H1 (cell line): Measurements from ENCODE around the gene ADPGK. TPM values are rescaled to one million over a fixed set of nuclear protein-coding genes. Genes with fewer than 3 reads are reported as not detected.

Source experiments
- CTCF ChIA-PET: fragments of 300-600 bp; sonication (Branson Sonifier 250); formaldehyde crosslinking; loops from one replicate; lab custom pipeline; 2021; ENCODE audit not compliant: partially characterized antibody; lab: Charles Lee
- POLR2A ChIA-PET: fragments of 300-600 bp; sonication (Branson Sonifier 250); formaldehyde crosslinking; loops from one replicate; lab custom pipeline; 2021; ENCODE audit warnings: inconsistent platforms; ENCODE audit not compliant: partially characterized antibody; lab: Charles Lee
- DNase-seq, 2 experiments: peaks; one replicate each; pipeline versions ENCODE4 v3.0.0 to v3.0.0-alpha.2; 2010 to 2022; ENCODE audit warnings: low spot score in 2 of 2, low read depth in 1 of 2, mixed read lengths in 1 of 2
- FAIRE-seq: peaks from 2 replicates; lab custom pipeline; 2011; peaks lifted over from hg19 to GRCh38; lab: Jason Lieb, UNC
- H2AFZ ChIP-seq: 2 replicates; pipeline ENCODE4 v1.8.1; 2012; ENCODE audit warnings: low read length, inconsistent platforms
- H2AK5ac ChIP-seq: 2 replicates; pipeline ENCODE4 v1.6.1; 2013; ENCODE audit warnings: low read depth, low read length
- H2BK120ac ChIP-seq: replicated peaks from 2 replicates; pipeline ENCODE3; 2013; ENCODE audit warnings: low read depth, low read length, inconsistent platforms
- H2BK12ac ChIP-seq: 2 replicates; pipeline ENCODE4 v1.6.1; 2013; ENCODE audit warnings: low read depth, low read length
- H2BK15ac ChIP-seq: 2 replicates; pipeline ENCODE4 v1.6.1; 2013; ENCODE audit warnings: low read length
- H2BK20ac ChIP-seq: 2 replicates; pipeline ENCODE4 v1.6.1; 2013; ENCODE audit warnings: low read length
- H2BK5ac ChIP-seq: 2 replicates; pipeline ENCODE4 v1.6.1; 2013; ENCODE audit warnings: low read depth, low read length
- H3K14ac ChIP-seq: 2 replicates; pipeline ENCODE4 v1.6.1; 2013; ENCODE audit warnings: inconsistent platforms; ENCODE audit not compliant: insufficient read length
- H3K18ac ChIP-seq: 2 replicates; pipeline ENCODE4 v1.6.1; 2013; ENCODE audit warnings: low read length; ENCODE audit errors: extremely low read depth
- H3K23ac ChIP-seq: 2 replicates; pipeline ENCODE4 v1.6.1; 2013; ENCODE audit warnings: inconsistent platforms; ENCODE audit not compliant: insufficient read length
- H3K23me2 ChIP-seq: 2 replicates; pipeline ENCODE4 v1.6.1; 2013; ENCODE audit warnings: low read depth, low read length
- H3K27ac ChIP-seq: 2 replicates; pipeline ENCODE4 v1.6.1; 2011; ENCODE audit warnings: low read depth, low read length, inconsistent platforms
- H3K27me3 ChIP-seq, 4 experiments: replicated peaks in 1 of 4; 1 replicate in 1 of 4; 2 replicates in 3 of 4; pipeline versions ENCODE4 v1.6.1 to v1.8.1; 2011 to 2013; ENCODE audit warnings: low read length in 3 of 4, mild to moderate bottlenecking in 3 of 4, inconsistent platforms in 2 of 4, mixed read lengths in 2 of 4, moderate library complexity in 1 of 4; ENCODE audit not compliant: control insufficient read depth in 3 of 4, insufficient read depth in 3 of 4; ENCODE audit errors: extremely low read depth in 1 of 4
- H3K36me3 ChIP-seq, 4 experiments: 2 replicates each; pipeline versions ENCODE4 v1.6.1 to v1.8.1; 2011 to 2013; ENCODE audit warnings: mild to moderate bottlenecking in 4 of 4, low read length in 3 of 4, moderate library complexity in 2 of 4, control low read depth in 1 of 4, inconsistent platforms in 1 of 4; ENCODE audit not compliant: insufficient read depth in 4 of 4, control insufficient read depth in 2 of 4
- H3K4ac ChIP-seq: replicated peaks from 2 replicates; pipeline ENCODE3; 2013; ENCODE audit warnings: low read length, low read depth, mixed read lengths, inconsistent platforms; ENCODE audit not compliant: insufficient read length
- H3K4me1 ChIP-seq, 4 experiments: replicated peaks in 1 of 4; 1 replicate in 1 of 4; 2 replicates in 3 of 4; pipeline versions ENCODE4 v1.6.1 to v1.8.1; 2011 to 2013; ENCODE audit warnings: low read length in 3 of 4, inconsistent platforms in 2 of 4, mixed read lengths in 1 of 4; ENCODE audit not compliant: insufficient read depth in 4 of 4, control insufficient read depth in 3 of 4
- H3K4me2 ChIP-seq, 2 experiments: 2 replicates each; pipeline versions ENCODE4 v1.6.1 to v1.8.1; 2011 to 2013; ENCODE audit warnings: low read depth in 2 of 2, low read length in 2 of 2, control low read depth in 1 of 2, inconsistent platforms in 1 of 2, mild to moderate bottlenecking in 1 of 2; ENCODE audit not compliant: insufficient read depth in 1 of 2
- H3K4me3 ChIP-seq, 4 experiments: fragments of 200-600, 300-600 bp in 1 of 4; sonication (generic), shearing (Covaris generic), sonication (Bioruptor Twin) in 1 of 4; 2 replicates each; pipeline versions ENCODE4 v1.5.1 to v1.8.1; 2011 to 2016; ENCODE audit warnings: low read length in 4 of 4, low read depth in 3 of 4, control low read depth in 2 of 4, inconsistent platforms in 2 of 4, mild to moderate bottlenecking in 2 of 4, mixed read lengths in 1 of 4, moderate library complexity in 1 of 4; ENCODE audit not compliant: insufficient read depth in 2 of 4; ENCODE audit errors: extremely low read depth in 1 of 4
- H3K56ac ChIP-seq: replicated peaks from 2 replicates; pipeline ENCODE3; 2013; ENCODE audit warnings: low read depth, mild to moderate bottlenecking, mixed read lengths, low read length, inconsistent platforms; ENCODE audit not compliant: insufficient read length
- H3K79me1 ChIP-seq: 2 replicates; pipeline ENCODE4 v1.6.1; 2013; ENCODE audit warnings: low read depth, low read length, control low read depth
- H3K79me2 ChIP-seq, 2 experiments: 2 replicates each; pipeline versions ENCODE4 v1.6.1 to v1.8.1; 2012 to 2013; ENCODE audit warnings: low read length in 2 of 2, mild to moderate bottlenecking in 2 of 2, inconsistent platforms in 1 of 2; ENCODE audit not compliant: insufficient read depth in 2 of 2, control insufficient read depth in 1 of 2
- H3K9ac ChIP-seq, 4 experiments: replicated peaks in 1 of 4; 1 replicate in 1 of 4; 2 replicates in 3 of 4; pipeline versions ENCODE4 v1.6.1 to v1.8.1; 2011 to 2013; ENCODE audit warnings: low read depth in 3 of 4, low read length in 3 of 4, control low read depth in 2 of 4, mild to moderate bottlenecking in 2 of 4, moderate library complexity in 2 of 4, inconsistent platforms in 1 of 4; ENCODE audit errors: extremely low read depth in 1 of 4
- H3K9me3 ChIP-seq, 2 experiments: 2 replicates each; pipeline versions ENCODE4 v1.6.1 to v1.8.1; 2012 to 2013; ENCODE audit warnings: mild to moderate bottlenecking in 2 of 2, moderate library complexity in 2 of 2, control low read depth in 1 of 2, inconsistent platforms in 1 of 2, low read depth in 1 of 2, low read length in 1 of 2, mixed read lengths in 1 of 2; ENCODE audit not compliant: insufficient read depth in 2 of 2
- H4K20me1 ChIP-seq, 2 experiments: replicated peaks in 1 of 2; 2 replicates each; pipeline versions ENCODE3 to v1.8.1; 2011 to 2013; ENCODE audit warnings: inconsistent platforms in 2 of 2, low read length in 2 of 2, mild to moderate bottlenecking in 1 of 2; ENCODE audit not compliant: insufficient read depth in 2 of 2, control insufficient read depth in 1 of 2
- H4K5ac ChIP-seq: 2 replicates; pipeline ENCODE4 v1.6.1; 2013; ENCODE audit warnings: low read length, low read depth, mixed read lengths, inconsistent platforms; ENCODE audit not compliant: insufficient read length
- H4K8ac ChIP-seq: 2 replicates; pipeline ENCODE4 v1.8.0; 2013; ENCODE audit warnings: mild to moderate bottlenecking, moderate library complexity, low read length, inconsistent platforms; ENCODE audit not compliant: insufficient read depth; ENCODE audit errors: extremely low read depth
- H4K91ac ChIP-seq: replicated peaks from 2 replicates; pipeline ENCODE3; 2013; ENCODE audit warnings: low read length, mixed read lengths, inconsistent platforms; ENCODE audit not compliant: insufficient read length
- CBX8 ChIP-seq: fragments of 300-800, 300-1000 bp; sonication (generic); IDR thresholded peaks from 2 replicates; pipeline ENCODE4 v1.7.1; 2016; ENCODE audit warnings: low read depth, low read length, borderline replicate concordance
- CREB1 ChIP-seq: IDR thresholded peaks from 2 replicates; pipeline ENCODE4 v1.6.1; 2012; ENCODE audit warnings: inconsistent platforms
- CTBP2 ChIP-seq: IDR thresholded peaks from 2 replicates; pipeline ENCODE4 v1.7.0; 2011; ENCODE audit warnings: borderline replicate concordance, mild to moderate bottlenecking, moderate library complexity, mixed read lengths, low read length; ENCODE audit not compliant: insufficient read depth, insufficient read length
- HDAC6 ChIP-seq: IDR thresholded peaks from one replicate; pipeline ENCODE4 v1.7.1; 2012; ENCODE audit warnings: low read depth, mild to moderate bottlenecking, inconsistent platforms, low read length, moderate library complexity
- RBBP5 ChIP-seq: IDR thresholded peaks from 2 replicates; pipeline ENCODE4 v1.7.1; 2012; ENCODE audit warnings: low read depth, mild to moderate bottlenecking, inconsistent platforms, low read length, moderate library complexity, borderline replicate concordance
- SIRT6 ChIP-seq: IDR thresholded peaks from one replicate; pipeline ENCODE4 v1.7.1; 2012; ENCODE audit warnings: low read length, inconsistent platforms
- SIX5 ChIP-seq: IDR thresholded peaks from 2 replicates; pipeline ENCODE4 v1.6.1; 2011; ENCODE audit warnings: mild to moderate bottlenecking, low read depth, low read length
- TAF7 ChIP-seq: optimal IDR thresholded peaks from 2 replicates; pipeline ENCODE3; 2011; ENCODE audit warnings: low read depth, mild to moderate bottlenecking, inconsistent platforms, low read length, moderate library complexity, borderline replicate concordance
- WGBS, 2 experiments: shearing (Covaris generic) in 1 of 2; methylation state at CpG; one replicate each; pipeline versions ENCODE4 v1.1.6 to v1.1.7; 2013 to 2015; ENCODE audit warnings: low lambda C conversion rate in 2 of 2, mixed read lengths in 2 of 2, inconsistent platforms in 1 of 2, low coverage in 1 of 2, missing lambda C conversion rate in 1 of 2; ENCODE audit not compliant: insufficient replicate concordance in 2 of 2, insufficient coverage in 1 of 2, insufficient read length in 1 of 2; ENCODE audit errors: extremely low coverage in 1 of 2, missing lambda C conversion rate in 1 of 2; 5-methylcytosine and 5-hydroxymethylcytosine counted together
- polyA plus RNA-seq, 7 experiments: library from polyadenylated mRNA; depleted of rRNA in 3 of 7; stranded (reverse) in 5 of 7; unstranded in 2 of 7; fragments of >200 nt in 5 of 7; fragments of 200-250 nt in 2 of 7; gene quantifications; 1 replicate in 5 of 7; 2 replicates in 1 of 7; 4 replicates in 1 of 7; pipeline versions ENCODE4 v1.2.1 to v1.2.3, GENCODE V29; 2011 to 2013; ENCODE audit warnings: missing spikeins in 2 of 7, mixed read lengths in 2 of 7
- total RNA-seq: library from RNA; stranded (reverse); fragmentation: NEBNext Ultra II Directional; extraction: Animal tissue kit (Norgen Biotek cat#: 25700); gene quantifications from 2 replicates; pipeline ENCODE4 v1.2.1, GENCODE V29; 2021

Gene ADPGK
- total and polyA plus RNA-seq, 2 of the 8 experiments (the other 6 are each of a cell fraction or from before 2014, with no cell fraction given) = 32.2 to 38.2 TPM

- no peak overlapping the region for H3K4me2 ChIP-seq
- H3K9ac ChIP-seq = no peak overlapping the region
- ChIA-PET POLR2A (no interaction called here), CTCF (interaction anchor here (0.6 to 2.9 kb wide), 5 partner anchors 8 to 537 kb away, joined by 3 to 6 read pairs (median 4); no protein-coding TSS in a partner anchor)
- no peak overlapping the region for H2BK20ac ChIP-seq
- H3K36me3 ChIP-seq = peaks cover 2 to 11% (median 5%) of the 10 kb centered on the region in 4 experiments; a peak in 6 of 8 replicates
- WGBS, 2 experiments = 94% methylated on average over 1 of the region's 1 CpG; no CpG with 5 or more reads in 1 of the 2 experiments
- no peak overlapping the region for H3K56ac ChIP-seq
- H3K18ac ChIP-seq = no peak overlapping the region
- no peak overlapping the region for H3K23ac ChIP-seq
- H2AFZ ChIP-seq = no peak overlapping the region
- H3K27me3 ChIP-seq = no peaks in the 10 kb centered on the region
- no peaks in the 10 kb centered on the region for H3K79me1 ChIP-seq
- H3K23me2 ChIP-seq = no peaks in the 10 kb centered on the region
- H3K4me3 ChIP-seq = no peak overlapping the region
- H3K4ac ChIP-seq = no peak overlapping the region
- H3K14ac ChIP-seq = no peak overlapping the region
- no peak overlapping the region for H2BK15ac ChIP-seq
- H4K8ac ChIP-seq = no peak overlapping the region
- FAIRE-seq = no peak
- no peak overlapping the region for H3K27ac ChIP-seq
- H4K20me1 ChIP-seq = no peaks in the 10 kb centered on the region
- no peak overlapping the region for H2AK5ac ChIP-seq
- no peak overlapping the region for H4K5ac ChIP-seq
- TF ChIP-seq TAF7 (no peak), CREB1 (no peak), CTBP2 (no peak), SIX5 (no peak), CBX8 (no peak), HDAC6 (no peak), SIRT6 (no peak), RBBP5 (no peak)
- H4K91ac ChIP-seq = no peak overlapping the region
- DNase-seq = no peak
- no peak overlapping the region for H2BK5ac ChIP-seq
- peaks cover 0 to 4% (median 0%) of the 10 kb centered on the region in 4 experiments; a peak in 2 of 7 replicates for H3K4me1 ChIP-seq
- H2BK12ac ChIP-seq = no peak overlapping the region
- H3K9me3 ChIP-seq = no peaks in the 10 kb centered on the region
- no peaks in the 10 kb centered on the region for H3K79me2 ChIP-seq
- H2BK120ac ChIP-seq = no peak overlapping the region
Observed at GRCh38 chr15:72728821-72729220, 54.7 kb downstream of the ADPGK start.
